Ecto neural progenitor cell (in vitro differentiated cells): ENCODE measurements around the gene EZR.
"Not testable (repeated sequence)": the region's sequence is repeated elsewhere in the genome, so short reads cannot be mapped to it uniquely, and the experiment has no call there.

Experiments
- DNase-seq: peaks from one replicate; pipeline ENCODE4 v3.0.0-alpha.2; 2018; ENCODE audit warnings: low spot score

The EZR gene

DNA sequence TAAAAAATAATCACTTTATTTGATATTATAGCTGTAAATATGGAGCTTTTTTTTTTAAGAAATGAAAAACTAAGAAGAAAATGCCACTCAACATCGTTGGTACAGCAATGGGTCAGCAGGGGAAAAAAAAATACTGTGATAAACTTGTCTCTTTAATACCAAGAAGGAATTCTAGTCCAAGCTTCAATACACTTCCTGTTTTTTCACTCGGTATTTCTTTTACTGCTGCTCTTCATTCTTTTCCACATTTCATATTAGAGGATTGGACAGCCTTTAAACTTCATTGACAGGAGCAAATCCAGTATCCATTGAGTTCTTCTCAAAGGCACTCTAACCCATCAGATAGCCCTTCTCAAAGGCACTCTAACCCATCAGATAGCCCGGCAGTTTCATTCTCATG is 22.2 kb upstream of the EZR start:
- no peak for DNase-seq

DNA sequence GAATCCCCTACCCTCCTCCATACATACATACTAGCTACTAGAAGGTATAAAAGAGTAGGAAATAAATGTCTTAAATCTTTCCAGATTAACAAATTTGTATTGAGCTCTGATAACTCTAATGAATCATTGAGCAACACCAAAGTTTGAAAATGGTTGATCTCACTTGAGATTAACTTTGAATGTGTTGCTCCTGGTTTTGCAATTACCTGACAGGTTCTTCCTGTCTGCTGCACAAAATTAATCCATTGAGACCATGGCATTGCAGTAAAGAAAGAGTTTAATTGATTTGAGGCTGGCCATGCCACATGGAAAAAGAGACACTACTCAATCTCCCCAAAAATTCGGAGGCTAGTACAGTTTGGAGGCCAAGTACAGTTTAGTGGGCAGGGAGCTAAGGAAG is 21.3 kb upstream of the EZR start:
- no peak for DNase-seq

DNA sequence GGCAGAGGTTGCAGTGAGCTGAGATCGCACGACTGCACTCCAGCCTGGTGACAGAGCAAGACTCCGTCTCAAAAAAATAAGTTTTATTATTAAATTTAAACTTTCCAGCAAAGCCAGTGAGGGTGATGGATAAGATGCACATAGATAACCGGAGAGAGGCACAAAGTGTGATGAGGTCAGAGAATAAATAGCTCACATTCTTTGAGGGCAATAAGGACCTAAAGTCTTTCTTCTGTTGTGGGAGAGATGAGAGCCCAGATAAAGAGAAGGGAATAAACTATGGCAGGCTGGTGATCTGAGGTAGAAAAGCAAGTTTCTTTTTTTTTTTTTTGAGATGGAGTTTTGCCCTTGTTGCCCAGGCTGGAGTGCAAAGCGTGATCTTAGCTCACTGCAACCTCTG is 20.6 kb upstream of the EZR start:
- no peak for DNase-seq

DNA sequence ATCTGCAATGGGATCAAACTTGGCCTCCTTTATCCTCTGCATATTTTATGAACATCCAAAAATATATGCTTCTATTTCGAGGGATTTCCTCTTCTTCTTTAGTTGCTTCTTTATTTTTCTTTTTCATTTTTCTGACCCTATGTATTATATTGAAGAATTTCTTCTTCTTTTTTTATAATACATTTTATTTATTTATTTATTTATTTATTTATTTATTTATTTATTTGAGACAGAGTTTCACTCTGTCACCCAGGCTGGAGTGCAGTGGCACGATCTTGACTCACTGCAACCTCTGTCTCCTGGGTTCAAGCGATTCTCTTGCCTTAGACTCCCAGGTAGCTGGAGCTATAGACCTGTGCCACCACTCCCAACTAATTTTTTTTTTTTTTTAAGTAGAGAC is 19.6 kb upstream of the EZR start:
- DNase-seq = not testable (repeated sequence)

DNA sequence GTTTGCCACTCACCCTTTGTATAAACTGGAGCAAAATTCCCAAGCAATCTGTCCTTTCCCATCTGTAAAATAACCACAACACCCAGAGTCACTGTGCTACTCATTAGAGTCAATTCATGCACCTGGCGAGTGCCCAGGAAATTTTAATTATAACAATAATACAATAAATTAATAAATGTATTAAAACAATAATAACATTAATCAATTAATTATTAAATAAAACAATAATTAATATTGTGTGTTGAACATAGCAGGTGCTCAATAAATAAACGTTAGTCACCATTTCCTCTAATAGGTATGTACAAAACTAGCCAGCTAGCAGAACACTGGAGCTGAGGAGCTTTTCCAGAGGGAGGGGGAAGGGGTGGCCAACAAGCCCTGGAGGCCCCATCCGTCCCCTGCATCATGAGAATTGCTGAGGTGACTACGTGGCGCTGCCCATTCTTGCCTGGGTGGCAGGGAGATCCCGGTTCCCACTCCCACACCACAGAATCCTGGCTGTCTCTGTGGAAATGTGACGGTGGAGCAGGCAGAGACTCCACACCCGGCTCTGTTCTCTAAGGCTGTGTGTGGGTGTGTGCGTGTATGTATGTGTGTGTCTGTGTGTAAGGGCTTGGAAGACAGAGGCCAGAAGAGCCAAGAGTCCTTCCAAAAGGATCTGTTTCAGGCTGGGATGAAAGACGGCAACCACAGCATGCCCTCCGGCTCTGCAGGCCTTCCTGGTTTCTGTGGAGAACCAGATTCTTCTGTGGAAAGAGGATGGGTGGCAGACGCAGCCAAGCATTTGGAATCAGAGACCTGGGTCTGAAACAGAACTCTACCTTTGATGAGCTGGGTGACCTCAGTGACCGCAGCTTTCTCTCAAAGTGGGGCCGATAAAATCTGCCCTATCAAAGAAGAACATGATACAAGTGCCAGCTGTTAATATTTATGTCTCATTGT is 18.8 kb upstream of the EZR start:
- no peak for DNase-seq

DNA sequence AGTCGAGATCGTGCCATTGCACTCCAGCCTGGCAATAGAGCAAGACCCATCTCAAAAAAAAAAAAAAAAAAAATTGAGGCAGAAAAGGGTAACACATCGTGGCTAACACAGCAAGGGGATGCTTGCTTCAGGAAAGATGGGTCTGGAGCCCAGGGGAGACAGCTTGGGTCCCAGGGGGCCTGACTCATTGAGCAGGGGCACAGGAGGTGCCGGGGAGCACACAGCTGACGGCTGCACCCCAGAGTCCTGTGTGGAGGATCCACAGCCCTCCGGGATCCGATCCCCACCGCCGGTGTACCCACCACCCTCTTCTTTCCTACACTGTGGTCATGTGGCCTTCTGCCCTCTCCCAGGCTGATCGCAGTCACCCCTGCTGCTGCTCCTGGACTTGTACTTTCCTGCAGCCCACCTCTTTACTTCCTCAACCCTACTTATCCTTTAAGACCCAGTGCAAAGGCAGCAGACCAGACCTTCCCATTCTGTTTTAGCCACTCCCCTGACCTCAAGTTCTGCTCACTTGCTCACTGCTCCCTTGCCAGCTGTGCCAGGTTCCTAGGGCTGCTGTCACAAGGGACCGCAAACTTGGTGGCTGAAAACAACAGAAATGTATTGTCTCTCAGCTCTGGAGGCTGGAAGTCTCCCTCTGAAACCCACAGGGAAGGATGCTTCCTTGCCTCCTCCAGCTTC is 17.6 kb upstream of the EZR start:
- DNase-seq = no peak

DNA sequence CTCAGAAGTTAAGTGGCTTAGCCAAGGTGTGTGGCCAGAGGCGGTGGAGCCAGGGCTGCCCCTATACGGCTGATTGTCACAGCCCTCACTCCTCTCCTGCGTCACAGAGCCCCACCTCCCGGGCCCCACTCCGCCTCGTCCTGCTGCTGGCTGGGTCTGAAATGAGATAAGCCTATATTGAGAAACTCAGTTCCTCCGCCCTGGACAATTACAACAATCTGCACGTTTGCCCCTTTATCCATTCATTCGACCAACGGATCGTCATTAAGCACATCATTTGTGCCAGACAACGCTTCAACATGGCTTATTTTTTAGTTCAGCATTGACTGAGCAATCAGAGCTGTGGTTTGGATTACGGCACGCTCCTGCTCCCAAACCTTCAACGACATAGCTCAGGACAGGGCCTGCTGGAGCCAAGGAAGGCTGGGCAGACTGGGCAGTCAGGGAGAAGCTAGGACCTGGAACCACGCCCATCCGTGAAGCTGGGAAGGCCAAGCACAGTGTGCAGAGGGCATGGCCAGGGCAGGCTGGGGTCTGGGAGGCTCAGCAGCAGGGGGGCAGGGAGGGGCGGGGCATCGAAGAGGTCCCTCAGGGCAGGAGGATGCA is 16.6 kb upstream of the EZR start:
- peak; percentile 69 for DNase-seq

DNA sequence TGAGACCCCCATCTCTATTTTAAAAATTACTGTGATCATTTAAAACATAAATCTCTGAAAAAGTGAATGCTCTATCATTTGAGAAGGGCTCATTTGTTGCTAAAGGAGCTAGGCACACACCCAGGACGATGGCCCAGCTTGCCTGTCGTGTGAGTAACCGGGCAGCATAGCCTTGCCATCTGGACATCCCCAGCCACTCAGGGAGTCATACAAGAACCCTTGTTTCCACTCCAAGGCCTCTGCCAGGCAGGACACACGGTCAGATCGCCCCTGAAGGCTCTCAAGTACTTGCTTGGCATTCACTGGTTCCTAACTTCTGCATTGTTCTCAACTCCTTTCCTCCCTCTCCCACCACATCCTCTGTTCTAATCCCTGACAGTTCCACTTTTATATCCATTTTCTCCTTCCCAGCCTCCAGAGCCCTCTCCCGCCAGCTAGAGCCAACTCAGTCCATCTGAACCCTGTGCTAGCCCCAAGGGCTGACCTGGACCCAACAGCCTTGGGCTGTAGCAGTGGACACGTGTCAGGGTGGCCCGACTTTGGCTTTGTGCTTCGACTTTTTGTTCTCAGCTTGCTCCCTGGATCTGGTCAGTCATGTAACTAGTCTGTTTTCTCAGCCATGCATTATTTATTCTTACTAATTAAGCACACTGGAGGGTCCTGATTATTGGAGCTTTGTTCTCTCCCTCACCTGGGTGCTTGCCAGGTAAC is 15.7 kb upstream of the EZR start:
- DNase-seq = no peak

DNA sequence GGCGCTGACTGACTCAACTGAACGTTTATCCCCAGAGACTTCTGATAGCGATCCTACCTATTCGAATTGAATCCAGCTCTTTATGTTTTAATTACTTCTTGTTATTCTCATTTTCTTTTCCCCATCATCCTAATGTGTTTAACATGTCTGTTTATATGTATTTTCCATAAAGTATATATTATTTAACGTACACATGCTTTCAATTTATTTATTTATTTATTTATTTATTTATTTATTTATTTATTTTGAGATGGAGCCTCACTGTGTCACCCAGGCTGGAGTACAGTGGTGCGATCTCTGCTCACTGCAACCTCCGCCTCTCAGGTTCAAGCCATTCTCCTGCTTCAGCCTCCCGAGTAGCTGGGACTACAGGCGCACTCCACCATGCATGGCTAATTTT is 13.6 kb upstream of the EZR start:
- DNase-seq = not testable (repeated sequence)

DNA sequence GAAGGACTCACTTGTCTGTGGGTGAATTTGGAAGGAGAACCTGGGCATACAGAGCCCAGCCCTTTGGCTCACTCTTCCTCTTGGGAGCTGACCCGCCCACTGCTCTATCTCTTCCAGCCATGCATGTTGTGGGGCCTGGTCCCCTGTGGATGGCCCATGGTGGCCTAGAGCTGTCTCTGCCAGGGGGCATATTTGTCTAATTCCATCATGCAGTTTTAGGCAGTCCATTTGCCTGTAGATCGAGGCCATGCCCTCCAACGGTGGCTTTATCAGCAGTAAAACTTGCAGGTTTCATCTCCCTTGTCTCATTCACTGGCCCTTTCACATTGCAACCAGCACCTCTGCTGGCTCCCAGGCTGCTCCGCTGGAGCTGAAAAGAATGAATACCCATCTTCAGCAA is 12.9 kb upstream of the EZR start:
- DNase-seq = no peak

DNA sequence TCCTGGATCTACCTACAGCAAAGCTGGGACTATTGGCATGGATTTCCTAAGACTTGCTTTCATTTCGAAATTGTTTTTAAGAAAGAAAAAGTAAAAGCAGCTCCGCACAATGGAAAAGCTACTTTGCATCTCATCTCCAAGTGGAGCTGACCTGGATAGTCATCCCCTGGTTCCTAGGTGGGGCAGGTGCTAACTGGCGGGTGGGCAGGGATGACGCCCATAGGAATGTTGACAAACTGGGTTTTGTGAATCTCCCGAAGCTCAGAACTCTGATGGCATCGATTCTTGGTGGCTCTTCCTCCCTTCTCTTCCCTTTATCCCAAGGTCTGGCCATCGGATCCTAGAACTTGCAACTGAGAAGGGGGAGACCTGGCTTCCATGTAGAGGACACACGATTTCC is 12.4 kb upstream of the EZR start:
- DNase-seq = no peak

DNA sequence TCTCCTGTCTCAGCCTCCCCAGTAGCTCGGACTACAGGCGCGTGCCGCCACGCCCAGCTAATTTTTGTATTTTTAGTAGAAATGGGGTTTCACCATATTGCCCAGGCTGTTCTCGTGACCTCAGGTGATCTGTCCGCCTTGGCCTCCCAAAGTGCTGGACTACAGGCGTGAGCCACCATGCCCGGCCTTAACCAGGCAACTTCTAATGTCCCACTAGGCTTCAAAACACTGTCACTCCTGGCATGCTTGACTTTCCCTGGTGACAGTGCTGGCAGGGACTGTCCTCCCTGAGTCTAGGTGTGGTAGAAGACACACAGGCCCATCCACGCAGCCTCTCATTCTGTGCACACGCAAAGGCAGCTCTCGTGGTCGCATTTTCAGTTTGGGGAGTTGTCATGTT is 11.6 kb upstream of the EZR start:
- DNase-seq = no peak

DNA sequence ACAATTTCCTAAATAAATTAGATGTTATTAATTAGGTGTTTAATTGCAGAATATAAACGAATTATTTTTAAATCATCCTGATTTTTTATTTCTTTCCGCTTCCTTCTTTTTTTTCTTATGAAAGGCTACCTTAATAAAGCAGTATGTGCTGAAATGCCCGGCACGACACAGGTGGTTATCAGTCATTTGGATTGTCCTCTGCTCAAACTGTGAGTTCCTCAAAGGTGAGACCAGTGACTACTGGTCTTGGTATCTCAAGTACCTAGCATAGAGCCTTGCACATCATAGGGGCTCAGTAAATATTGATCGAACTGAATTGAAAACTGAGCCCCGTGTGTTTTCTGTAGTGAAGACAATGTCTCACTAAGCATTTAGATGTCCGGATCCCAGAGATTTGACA is 9.6 kb upstream of the EZR start:
- DNase-seq = no peak

DNA sequence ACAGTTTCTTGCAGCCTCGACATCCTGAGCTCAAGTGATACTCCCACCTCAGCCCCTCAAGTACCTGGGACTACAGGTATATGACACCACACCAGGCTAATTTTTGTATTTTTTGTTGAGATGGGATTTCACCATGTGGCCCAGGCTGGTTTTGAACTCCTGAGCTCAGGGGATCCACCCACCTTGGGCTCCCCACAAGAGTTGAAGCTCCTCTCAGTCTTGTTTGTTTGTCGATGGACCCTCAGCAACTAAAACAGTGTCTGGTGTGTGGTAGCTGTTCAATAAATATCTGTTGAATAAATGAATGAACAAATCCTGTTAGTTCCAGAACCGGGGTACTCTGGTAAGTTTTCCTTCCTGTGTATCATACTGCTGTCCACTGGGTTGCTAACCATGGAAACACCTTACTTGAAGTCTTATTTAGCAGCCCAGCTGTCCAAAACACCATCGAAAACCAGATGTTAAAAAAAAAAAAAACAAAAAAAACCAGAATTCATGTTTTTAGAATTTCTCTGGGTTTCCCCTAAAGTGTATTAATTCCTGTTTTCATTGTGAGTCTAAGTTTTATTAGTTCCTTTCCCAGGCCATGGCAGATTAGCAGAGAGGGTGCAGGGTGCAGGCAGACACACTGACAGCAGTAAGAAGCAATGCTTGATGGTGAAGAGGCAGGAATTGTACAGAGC is 7.8 kb upstream of the EZR start:
- DNase-seq = no peak

DNA sequence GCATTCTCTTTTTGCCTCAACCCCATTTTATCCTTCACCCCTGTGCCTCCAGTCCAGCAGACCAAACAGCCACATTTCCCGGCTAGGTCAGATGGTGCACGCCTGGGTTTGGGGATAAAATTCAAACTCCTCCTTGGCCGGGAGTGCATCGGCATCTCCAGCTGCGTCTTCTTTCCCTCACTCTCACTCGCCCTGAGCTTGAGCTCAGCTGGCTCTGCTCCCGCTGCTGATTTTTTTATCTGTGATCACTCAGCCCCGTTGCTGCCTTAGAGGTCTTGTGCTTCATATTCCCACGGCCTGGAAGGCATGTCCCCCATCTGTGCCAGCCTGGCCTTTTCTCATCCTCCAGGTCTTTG is 6.8 kb upstream of the EZR start:
- DNase-seq = no peak

DNA sequence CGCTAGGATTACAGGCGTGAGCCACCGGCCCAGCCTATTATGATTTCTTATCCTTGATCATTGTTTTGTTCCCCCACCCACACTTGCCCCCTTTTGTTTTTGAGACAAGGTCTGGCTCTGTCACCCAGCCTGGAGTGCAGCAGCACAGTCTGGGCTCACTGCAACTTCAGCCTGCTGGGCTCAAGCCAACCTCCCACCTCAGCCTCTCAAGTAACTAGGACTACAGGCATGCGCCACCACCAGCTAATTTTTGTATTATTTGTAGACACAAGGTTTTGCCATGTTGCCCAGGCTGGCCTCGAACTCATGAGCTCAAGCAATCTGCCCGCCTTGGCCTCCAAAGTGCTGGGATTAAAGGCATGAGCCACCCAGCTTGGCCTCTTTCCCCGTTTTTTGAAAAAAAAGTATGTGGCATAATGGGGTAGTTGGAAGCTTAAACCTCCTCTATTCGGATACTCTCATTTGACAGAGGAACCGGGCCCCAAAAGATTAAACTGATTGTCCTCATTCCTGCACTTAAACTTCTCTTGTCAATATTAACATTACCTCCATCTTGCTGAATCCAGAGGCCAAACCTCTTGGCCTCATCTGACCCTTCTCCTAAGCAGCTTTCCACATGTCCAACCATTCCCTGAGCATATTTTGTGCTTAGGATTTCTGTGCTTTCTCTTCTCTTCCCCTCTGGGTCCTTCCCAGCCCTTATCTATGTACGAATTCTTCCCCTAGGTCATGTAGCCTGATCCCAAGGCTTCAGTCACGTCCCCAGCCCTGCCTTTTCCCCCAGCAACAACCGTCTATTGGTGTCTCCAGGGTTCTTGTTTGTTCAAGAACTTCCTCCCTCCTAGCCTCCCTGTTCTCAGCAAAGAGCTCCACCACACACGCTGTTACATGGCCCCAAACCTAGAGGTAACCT is 6.1 kb upstream of the EZR start:
- no peak for DNase-seq

DNA sequence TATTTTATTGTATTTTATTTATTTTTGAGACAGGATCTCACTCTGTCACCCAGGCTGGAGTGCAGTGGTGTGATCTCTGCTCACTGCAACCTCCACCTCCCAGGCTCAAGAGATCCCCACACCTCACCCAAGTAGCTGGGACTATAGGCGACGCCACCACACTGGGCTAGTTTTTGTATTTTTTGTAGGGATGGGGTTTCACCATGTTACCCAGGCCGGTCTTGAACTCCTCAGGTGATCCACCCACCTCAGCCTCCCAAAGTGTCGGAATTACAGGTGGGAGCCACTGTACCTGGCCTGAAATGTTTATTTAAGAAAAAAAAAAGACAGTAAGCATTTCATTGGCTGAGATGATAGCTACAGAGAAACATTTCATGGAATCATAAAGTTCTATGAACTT is 4.4 kb upstream of the EZR start:
- DNase-seq = not testable (repeated sequence)

DNA sequence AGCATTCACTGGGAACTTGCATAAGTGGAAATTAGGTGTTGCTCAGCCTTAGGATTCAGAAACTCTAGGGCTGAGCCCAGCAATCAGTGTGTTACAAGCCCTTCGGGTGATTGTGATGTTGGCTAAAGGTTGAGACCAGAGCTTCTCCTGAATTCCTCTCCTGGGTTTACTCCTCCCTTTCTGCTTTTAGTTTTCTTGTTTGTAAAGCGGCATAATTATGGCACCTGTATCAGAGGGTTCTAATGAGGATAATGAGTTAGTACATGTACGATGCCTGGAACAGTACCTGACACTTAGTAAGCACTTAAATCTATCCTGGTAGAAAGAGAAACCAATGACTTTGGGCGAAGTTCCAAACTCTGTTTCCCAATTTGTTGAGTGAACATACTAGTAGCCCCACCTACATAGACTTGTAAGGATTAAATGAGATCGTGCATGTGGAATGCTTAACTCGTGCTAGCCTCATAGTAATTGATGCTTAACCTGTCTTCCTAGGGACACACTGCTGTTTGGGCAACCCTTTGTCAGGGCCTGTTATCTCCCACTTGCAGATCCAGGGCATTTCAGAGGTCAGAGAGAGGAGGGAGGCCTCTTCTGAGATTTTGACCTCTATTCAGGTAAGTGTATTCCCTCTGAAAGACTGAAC is 932 bp upstream of the EZR start:
- no peak for DNase-seq

DNA sequence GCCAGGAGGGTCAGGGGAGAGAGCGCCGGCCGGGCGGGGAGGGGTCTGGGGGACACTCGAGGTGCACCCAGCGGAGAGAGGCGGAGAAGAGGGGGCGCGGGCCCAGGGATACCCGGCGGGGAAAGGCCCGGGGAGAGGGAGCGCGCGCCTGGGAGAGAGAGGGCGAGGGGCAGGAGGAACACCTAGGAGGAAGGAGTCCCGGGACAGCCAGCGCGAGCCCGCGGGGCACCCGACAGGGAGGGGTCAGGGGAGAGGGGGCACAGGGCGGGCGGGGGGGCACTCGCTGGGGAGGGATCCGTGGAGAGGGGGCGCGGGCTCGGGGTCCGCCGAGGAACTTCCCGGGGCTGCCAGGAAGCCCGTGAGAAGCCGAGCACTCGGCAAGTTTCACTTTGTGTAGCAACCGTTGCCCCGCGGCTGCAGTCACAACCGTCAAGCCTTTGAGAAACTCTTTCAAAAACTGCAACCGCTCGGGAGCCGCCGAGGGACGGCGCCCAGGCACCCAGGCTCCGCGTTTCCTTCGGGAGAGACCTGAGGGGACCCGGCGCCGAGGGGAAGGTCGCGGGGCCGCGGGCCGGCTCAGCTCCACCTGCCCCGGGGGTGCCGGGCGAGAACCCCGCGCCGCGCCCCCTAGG is 471 bp downstream of the EZR start:
- DNase-seq = peak; percentile 81
